Measurements from ENCODE around the gene MCM9. TPM values are rescaled to one million over a fixed set of nuclear protein-coding genes. Genes with fewer than 3 reads are reported as not detected.
"Not testable (repeated sequence)": the region's sequence is repeated elsewhere in the genome, so short reads cannot be mapped to it uniquely, and the experiment has no call there.

Gene MCM9
- total RNA-seq, 1 donor from 2014 or later, result 18.0 TPM

- Mint-ChIP-seq H3K4me1 (ENCODE audit: low read depth, unreplicated experiment) (peaks cover 19% of the 10 kb centered on the region), H3K27ac (ENCODE audit: unreplicated experiment) (no peak overlapping the region), H3K9me3 (ENCODE audit: unreplicated experiment) (no peaks in the 10 kb centered on the region), H3K4me3 (ENCODE audit: unreplicated experiment) (no peak overlapping the region), H3K27me3 (ENCODE audit: unreplicated experiment) (no peaks in the 10 kb centered on the region), H3K36me3 (ENCODE audit: unreplicated experiment) (no peaks in the 10 kb centered on the region)
- DNase-seq, result no peak
- no peak for TF ChIP-seq CTCF (IDR thresholded peaks at IDR 0.05; ENCODE audit: partially characterized antibody, unreplicated experiment)
Observed at GRCh38 chr6:118768904-118769325, 166.0 kb downstream of the MCM9 start.

- Mint-ChIP-seq H3K36me3 (ENCODE audit: unreplicated experiment) (no peaks in the 10 kb centered on the region), H3K9me3 (ENCODE audit: unreplicated experiment) (no peaks in the 10 kb centered on the region), H3K4me1 (ENCODE audit: low read depth, unreplicated experiment) (peaks cover 15% of the 10 kb centered on the region), H3K27ac (ENCODE audit: unreplicated experiment) (no peak overlapping the region), H3K4me3 (ENCODE audit: unreplicated experiment) (no peak overlapping the region), H3K27me3 (ENCODE audit: unreplicated experiment) (no peaks in the 10 kb centered on the region)
- no peak for TF ChIP-seq CTCF (IDR thresholded peaks at IDR 0.05; ENCODE audit: partially characterized antibody, unreplicated experiment)
- no peak for DNase-seq
Observed at GRCh38 chr6:118768441-118768840, 166.5 kb downstream of the MCM9 start.

GRCh38 chr6:118765316-118765715 is 169.6 kb downstream of the MCM9 start:
- not testable (repeated sequence) for H3K4me3 Mint-ChIP-seq (ENCODE audit: unreplicated experiment); H3K27me3 Mint-ChIP-seq (ENCODE audit: unreplicated experiment); H3K4me1 Mint-ChIP-seq (ENCODE audit: low read depth, unreplicated experiment); H3K27ac Mint-ChIP-seq (ENCODE audit: unreplicated experiment); H3K9me3 Mint-ChIP-seq (ENCODE audit: unreplicated experiment); H3K36me3 Mint-ChIP-seq (ENCODE audit: unreplicated experiment); DNase-seq

- Mint-ChIP-seq H3K27me3 (ENCODE audit: unreplicated experiment) (no peaks in the 10 kb centered on the region), H3K9me3 (ENCODE audit: unreplicated experiment) (no peaks in the 10 kb centered on the region), H3K27ac (ENCODE audit: unreplicated experiment) (no peak overlapping the region), H3K36me3 (ENCODE audit: unreplicated experiment) (no peaks in the 10 kb centered on the region), H3K4me1 (ENCODE audit: low read depth, unreplicated experiment) (no peaks in the 10 kb centered on the region), H3K4me3 (ENCODE audit: unreplicated experiment) (no peak overlapping the region)
- no peak for DNase-seq
- no peak for TF ChIP-seq CTCF (IDR thresholded peaks at IDR 0.05; ENCODE audit: partially characterized antibody, unreplicated experiment)
Observed at GRCh38 chr6:118764766-118765165, 170.2 kb downstream of the MCM9 start.

Other genes starting within 250 kb of the MCM9 start
- 56.1 TPM for gene ASF1A, start 41.0 kb downstream of the MCM9 start, total RNA-seq (ENCODE audit: unreplicated experiment)
- 20.0 TPM for gene FAM184A, start 143.5 kb upstream of the MCM9 start, total RNA-seq (ENCODE audit: unreplicated experiment)